ENCODE data around the gene CPN2. TPM values are rescaled to one million over a fixed set of nuclear protein-coding genes. Genes with fewer than 3 reads are reported as not detected.

CPN2 gene
- total and polyA plus RNA-seq, 2 of the 8 experiments (the other 6 are each of a cell fraction or from before 2014, with no cell fraction given): 0.03 TPM; not detected in 1

DNA sequence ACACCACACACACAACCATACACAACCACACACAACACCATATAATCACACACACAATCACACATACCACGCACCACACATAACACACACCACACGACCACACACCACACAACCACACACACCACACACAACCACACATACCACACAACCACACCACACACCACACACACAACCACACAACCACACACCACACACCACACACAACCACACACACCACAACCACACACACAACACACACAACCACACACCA is 24.2 kb downstream of the CPN2 start (continued):
- no peak for TF ChIP-seq RNF2 (IDR thresholded peaks at IDR 0.05; ENCODE audit: borderline replicate concordance, low read depth, low read length, missing control alignments, poor library complexity, severe bottlenecking)
- TF ChIP-seq CBX8 (IDR thresholded peaks at IDR 0.05; ENCODE audit: borderline replicate concordance, low read depth, low read length): no peak
- TF ChIP-seq SUZ12 (IDR thresholded peaks at IDR 0.05; ENCODE audit: low read length): no peak
- no peak for TF ChIP-seq GABPA (IDR thresholded peaks at IDR 0.05; ENCODE audit: borderline replicate concordance, insufficient read depth, low read length)
- TF ChIP-seq CHD1 (IDR thresholded peaks at IDR 0.05; ENCODE audit: low read depth, low read length): no peak
- TF ChIP-seq JUND (IDR thresholded peaks at IDR 0.05; ENCODE audit: low read length): no peak
- TF ChIP-seq HDAC2 (IDR thresholded peaks at IDR 0.05; ENCODE audit: borderline replicate concordance in 1 of 2, low read depth in 2 of 2, low read length in 2 of 2): no peak
- no peak for TF ChIP-seq POU5F1 (IDR thresholded peaks at IDR 0.05; ENCODE audit: low read depth, low read length)
- TF ChIP-seq YY1 (IDR thresholded peaks at IDR 0.05; ENCODE audit: low read depth, low read length): no peak
- TF ChIP-seq BRCA1 (IDR thresholded peaks at IDR 0.05; ENCODE audit: low read depth, low read length): no peak

Data from H1 (cell line).